22Rv1 (cell line): Measurements from ENCODE around the gene GABBR1.

Experiments used
- H3K27ac ChIP-seq: fragments of 450-650 bp; 2 replicates; pipeline ENCODE4 v1.5.1; 2017
- ZFX ChIP-seq: fragments of 450-650 bp; IDR thresholded peaks from 2 replicates; pipeline ENCODE4 v1.6.1; 2017; ENCODE audit warnings: antibody characterized with exemption, borderline replicate concordance
- TF ChIP-seq, protein P1 (sequence below): fragments of 450-650 bp; IDR thresholded peaks from 2 replicates; pipeline ENCODE4 v1.5.1; 2017; ENCODE audit warnings: mild to moderate bottlenecking

Gene GABBR1

DNA sequence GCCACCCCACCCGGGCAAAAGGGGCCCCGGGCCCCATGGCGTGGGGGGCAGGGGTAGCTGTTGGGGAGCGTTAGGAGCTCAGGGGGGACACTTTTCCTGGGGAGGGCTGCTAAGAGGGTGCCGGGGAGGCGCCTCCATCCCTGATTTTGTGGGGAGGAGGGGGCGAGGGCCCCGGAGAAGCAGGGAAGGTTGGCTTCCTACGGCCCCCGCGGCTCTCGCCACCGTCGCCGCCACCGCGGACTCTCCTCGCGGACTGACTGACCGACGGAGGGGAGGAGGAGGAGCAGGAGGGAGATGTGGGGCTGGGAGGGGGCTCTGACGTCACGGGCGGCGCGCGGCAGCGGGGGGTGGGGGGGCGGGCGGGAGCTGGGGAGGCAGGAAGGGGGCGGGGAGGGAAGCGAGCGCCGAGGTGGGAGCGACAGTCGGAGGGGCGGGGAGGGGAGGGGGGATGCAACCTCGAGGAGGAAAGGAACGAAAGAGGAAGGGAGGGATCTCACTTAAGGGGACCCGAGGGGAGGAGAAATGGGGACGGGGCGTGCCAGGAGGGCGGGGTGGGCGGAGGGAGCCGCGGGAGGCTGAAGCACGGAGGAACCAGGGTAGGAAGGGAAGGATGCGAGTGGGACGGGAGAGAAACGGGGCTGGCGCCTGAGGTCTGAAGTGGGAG lies 5.1 kb downstream of the GABBR1 start:
- no peak for TF ChIP-seq ZFX
- TF ChIP-seq, protein P1, sequence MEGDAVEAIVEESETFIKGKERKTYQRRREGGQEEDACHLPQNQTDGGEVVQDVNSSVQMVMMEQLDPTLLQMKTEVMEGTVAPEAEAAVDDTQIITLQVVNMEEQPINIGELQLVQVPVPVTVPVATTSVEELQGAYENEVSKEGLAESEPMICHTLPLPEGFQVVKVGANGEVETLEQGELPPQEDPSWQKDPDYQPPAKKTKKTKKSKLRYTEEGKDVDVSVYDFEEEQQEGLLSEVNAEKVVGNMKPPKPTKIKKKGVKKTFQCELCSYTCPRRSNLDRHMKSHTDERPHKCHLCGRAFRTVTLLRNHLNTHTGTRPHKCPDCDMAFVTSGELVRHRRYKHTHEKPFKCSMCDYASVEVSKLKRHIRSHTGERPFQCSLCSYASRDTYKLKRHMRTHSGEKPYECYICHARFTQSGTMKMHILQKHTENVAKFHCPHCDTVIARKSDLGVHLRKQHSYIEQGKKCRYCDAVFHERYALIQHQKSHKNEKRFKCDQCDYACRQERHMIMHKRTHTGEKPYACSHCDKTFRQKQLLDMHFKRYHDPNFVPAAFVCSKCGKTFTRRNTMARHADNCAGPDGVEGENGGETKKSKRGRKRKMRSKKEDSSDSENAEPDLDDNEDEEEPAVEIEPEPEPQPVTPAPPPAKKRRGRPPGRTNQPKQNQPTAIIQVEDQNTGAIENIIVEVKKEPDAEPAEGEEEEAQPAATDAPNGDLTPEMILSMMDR = no peak
- no peak overlapping the region for H3K27ac ChIP-seq

DNA sequence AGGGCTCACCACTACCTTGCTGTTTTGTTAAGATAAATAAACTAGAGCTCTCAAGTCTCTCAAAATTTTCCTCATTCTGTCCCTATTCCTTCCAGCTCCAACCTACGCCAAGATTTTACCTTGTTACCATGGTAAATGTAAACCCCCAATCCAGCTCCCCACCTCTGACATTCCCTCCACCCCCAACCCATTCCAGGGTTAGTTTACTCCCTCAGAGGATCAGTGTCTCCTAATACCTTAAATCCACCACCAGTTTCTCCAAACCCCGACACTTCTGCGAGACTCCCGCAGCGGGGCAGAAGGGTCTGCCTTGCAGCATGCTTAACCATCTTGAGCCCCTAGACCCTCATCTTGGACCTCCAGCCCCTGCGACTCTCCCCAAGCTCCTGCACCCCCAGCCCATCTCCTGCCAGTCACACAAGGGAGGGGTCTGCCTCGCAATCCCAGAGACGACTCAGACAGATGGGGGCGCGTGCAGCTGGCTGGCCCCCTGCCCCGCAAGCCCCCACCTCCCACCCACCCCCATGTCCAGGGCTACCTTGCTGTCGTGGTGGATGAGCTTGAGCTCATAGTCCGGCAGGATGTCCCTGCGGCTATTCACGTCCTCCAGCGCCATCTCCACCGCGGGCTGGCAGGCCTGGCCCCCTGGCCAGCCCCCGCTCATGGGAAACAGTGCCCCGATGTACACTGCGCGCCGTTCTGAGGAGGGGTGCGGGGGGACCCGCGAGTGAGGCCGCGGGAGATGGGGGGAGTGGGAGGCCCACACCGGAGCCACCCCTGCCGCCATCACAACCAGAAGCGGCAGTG lies 5.8 kb downstream of the GABBR1 start:
- no peak overlapping the region for H3K27ac ChIP-seq
- TF ChIP-seq, protein P1 = no peak
- TF ChIP-seq ZFX = no peak

DNA sequence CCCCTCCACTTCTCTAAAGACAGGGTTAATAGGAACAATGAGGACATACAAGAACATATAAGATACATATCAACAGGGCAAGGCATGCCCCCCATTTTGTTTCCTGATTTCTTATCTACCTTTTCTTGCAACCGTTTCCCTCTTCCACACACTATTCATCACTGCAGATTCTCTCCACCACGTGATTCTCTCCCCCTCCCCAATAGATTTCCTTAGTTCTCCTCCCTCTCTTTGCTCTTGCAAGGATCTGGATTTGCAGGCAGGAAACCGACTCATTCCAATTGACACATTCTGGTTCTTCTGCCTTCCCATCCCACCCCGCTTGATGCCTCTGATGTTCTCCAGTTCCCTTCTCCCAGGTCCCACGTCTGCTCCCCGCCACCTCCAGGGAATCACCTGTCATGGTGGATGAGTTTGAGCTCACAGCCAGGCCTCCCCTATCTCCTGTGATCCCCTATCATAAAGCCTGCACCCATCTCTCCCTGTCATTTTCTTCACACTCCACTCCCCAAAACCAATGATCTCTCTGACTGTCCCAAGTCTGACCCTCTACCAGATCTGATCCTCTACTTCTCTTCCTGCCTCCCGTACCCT lies 7.5 kb downstream of the GABBR1 start:
- TF ChIP-seq, protein P1 = no peak
- no peak for TF ChIP-seq ZFX
- no peak overlapping the region for H3K27ac ChIP-seq

- no peak overlapping the region for H3K27ac ChIP-seq
- TF ChIP-seq ZFX = no peak
- TF ChIP-seq, protein P1 = no peak
These were observed 8.4 kb downstream of the GABBR1 start for GRCh38 chr6:29624520-29624961.

- no peak for TF ChIP-seq ZFX
- TF ChIP-seq, protein P1 = no peak
These were observed 12.4 kb downstream of the GABBR1 start for GRCh38 chr6:29620630-29621029.

GRCh38 chr6:29619578-29620160 lies 13.3 kb downstream of the GABBR1 start:
- H3K27ac ChIP-seq = no peak overlapping the region
- TF ChIP-seq, protein P1 = no peak
- no peak for TF ChIP-seq ZFX

More at GRCh38 chr6:29620630-29621029, 12.4 kb downstream of the GABBR1 start:
- H3K27ac ChIP-seq = no peak overlapping the region
